ENCODE measurements around the gene XKR7.

The XKR7 gene

DNA sequence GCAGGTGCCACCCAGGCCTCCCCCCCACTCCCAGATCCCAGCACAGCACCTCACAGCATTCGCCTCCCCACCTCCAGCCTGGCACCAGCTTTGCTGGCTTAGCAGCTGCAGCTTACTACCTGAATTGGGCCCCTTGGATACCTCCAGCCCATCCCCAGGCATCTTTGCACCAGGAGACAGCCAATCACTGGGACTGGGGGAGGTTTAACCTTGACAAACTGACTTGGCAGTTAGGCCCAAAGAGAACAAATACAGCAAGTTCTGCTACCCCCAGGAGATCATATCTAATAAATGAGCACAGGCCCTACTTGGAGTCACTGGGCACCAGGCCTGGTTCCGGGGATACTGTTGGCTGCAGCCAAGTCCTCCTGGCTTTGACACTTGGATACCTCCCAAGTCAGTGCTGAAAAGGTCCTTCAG, 24.9 kb upstream of the XKR7 start:
- DNase-seq (ENCODE audit: low spot score) = no peak

DNA sequence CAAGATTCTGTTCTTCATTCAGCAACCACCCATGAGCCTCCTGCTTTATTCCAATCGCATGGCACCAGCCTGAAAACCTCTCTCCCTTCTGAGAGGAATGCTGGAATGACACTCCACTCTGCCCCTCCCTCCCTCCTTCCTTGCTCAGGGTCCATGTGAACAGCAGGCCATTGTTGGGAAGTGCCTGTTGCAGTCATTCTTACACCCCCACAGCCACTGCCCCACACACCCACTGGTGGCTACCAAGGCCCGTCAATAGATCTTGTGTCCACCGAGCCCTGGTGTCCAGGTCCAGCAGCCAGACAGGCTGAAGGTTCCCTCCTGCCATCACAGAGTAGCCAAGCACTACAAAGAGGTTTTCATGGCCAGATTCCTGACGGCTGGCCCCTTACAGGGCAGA, 22.6 kb upstream of the XKR7 start:
- DNase-seq (ENCODE audit: low spot score) = no peak

DNA sequence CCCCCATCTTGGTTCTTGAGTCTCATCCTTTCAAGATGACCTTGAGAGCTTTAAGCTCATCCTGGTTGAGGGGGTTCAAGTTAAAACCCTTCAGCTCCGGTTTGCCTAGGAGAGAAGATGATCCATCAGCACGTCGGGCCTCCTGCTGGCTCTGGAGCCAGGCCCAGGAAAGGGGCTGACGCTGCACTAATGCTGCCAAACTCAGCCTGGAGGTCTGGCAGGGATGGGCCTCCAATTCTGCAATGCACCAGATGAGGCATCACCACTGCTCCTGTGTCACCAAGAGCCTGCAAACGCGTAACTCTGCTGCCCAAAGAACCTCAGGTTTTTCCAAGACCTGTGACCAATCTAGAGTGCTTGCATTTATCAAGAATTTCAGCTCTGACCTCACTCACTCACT, 22.2 kb upstream of the XKR7 start:
- DNase-seq (ENCODE audit: low spot score) = no peak

DNA sequence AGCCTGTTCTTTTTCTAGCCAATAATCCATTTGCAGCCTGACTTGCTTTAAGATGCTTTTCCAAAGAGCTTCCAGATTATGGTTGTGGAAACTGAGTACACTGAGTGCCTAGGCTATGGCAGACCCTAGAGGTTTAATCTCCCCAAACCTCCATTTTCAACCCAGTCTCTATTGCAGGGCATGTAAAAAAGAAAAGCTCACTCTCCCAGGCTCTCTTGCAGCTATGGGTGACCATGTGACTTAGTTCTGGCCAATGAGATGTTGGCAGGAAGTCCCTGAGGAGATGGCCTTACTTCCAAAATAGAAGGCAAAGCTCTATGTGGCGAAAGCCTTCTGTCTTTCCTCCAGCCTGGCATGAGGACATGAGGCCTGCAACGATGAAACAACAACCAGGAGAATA, 19.9 kb upstream of the XKR7 start:
- DNase-seq (ENCODE audit: low spot score) = no peak

DNA sequence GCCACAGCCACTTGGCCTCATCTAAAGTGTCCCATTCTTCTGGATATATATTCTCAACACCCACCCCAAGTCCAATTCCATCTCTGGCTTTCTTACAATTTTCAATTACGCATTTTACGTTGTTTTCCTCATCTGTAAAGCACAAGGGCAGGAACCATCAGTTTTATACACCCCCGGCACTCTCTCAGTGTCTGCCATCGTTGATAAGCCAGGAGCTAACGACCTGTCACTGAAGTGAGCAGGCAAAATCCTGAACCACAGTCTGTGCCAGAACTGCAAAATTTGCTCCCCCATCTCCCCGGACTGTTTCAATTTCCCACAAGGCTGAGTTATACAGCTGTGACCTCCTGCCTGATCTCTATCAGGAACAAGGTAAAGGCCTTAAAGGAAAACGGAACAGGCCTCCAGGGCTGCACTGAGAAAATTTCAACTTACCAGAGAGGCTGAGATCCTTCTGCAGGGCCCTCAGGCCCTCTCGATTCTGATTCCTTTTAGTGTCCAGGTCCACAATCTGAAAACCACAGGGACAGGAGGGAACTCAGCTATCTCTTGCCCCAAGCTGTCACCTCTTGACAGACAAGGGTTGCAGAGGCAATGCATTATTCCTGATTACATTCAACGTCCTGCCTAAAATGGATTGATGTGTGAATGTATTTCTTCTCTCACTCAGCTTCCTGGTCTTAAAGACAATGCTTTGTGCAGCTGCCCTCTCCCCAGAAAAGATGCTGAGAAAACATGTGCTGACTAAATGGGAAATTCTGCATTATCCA, 17.9 kb upstream of the XKR7 start:
- DNase-seq (ENCODE audit: low spot score) = no peak

DNA sequence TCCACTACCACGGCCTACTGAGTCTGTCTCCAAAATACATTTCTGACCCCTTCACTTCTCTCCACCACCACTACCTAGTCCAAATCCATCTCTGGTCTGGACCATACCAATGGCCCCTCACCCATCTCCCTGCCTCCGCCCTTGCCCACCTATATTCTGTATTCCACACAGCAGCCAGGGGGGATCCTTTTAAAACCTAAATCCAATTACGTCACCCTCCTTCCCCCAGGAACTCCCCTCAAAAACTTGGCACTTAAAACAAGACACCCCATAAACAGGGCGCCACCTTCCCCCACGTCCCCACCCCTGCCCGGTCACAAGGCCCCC, 16.8 kb upstream of the XKR7 start:
- no peak for DNase-seq (ENCODE audit: low spot score)

DNA sequence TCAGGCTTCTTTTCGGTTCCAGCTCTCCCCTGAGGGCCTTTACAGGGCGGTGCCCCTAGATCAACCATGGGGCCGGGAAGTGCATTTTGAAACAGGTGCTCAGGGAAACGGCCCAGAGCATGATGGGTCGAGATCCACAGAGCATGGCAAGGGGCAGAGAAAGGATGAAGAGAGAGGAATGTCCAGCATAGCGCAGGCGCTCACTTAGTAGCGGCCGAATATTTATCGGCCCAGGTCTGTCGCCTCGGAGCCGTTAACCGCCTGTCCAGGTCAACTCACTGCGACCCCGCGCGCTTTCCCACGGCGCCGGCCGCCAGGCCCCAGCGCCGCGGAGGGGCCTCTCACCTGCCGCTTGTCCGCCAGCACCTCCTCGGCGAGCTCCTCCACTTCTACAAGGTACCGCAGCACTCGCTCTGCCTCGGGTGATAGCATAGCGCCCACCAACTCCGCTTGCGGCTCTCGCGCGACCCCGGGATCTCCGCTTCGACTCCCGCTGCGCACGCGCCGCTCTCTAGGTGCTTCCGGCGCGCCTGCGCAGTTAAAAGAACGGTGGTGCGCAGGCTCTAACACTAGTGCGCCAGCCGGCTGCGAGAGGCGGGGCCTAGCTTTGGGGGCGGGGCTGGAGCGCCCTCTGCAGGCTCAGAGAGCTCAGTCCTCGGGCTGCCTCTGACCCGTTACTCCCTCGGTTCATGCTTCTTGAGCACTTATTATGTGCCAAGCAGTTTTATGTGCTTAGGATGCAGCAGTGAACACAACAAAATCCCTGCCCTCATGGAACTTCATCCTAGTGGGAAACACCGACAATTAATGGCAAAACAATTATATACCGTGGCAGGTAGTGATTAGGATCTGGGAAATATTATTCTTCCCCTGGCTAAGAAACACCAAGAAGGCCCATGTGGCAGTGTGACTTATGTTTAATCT, 16.2 kb upstream of the XKR7 start, which contains the start of gene PDRG1:
TSS of gene PDRG1 (minus strand) at position 517 of the 924 bp plus-strand sequence. CDS start at position 432, 85 bp downstream.
- DNase-seq (ENCODE audit: low spot score) = peak; percentile 98

DNA sequence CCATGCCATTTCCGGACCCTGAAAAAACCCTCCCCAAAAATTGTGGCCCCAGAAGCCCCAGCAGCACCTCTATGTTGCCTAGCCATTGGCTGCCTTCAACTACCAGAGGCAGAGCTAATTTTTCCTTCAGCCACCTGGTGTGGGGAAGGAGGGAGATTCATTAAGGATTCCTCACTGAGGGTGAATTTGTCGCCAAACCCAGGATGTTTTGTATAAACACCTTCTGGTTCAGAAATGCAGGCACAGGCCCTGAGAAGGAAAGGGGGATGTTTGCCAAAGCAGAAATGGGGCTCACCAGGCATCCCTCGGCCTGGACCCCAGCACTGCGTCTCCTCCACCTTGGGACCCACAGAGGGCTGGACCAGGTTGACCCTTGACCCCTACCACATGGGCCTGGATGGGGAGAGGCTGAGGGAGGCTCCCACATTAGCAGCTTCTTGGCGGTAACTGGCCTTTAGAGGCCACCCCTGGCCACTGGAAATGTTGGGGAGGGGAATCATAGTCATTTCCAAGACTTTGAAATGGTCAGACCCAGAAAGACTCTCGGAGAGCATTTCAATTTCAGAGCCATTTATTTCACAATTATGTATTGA, 14.3 kb upstream of the XKR7 start:
- no peak for DNase-seq (ENCODE audit: low spot score)

DNA sequence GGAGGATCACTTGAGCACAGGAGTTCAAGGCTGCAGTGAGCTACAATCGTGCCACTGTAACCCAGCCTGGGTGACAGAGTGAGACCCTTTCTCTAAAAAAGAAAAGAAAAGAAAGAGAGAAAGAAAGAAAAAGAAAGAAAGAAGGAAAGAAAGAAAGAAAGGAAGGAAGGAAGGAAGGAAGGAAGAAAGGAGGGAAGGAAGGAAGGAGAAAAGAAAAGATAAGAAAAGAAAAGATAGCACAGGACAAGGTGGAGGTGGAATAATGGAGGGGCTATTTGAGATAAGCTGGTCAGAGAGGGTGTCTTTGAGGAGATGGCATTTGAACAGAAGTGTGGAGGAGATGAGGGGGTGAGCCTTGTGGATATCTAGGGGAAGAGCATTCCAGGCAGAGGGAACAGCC, 13.5 kb upstream of the XKR7 start:
- DNase-seq (ENCODE audit: low spot score) = no peak

DNA sequence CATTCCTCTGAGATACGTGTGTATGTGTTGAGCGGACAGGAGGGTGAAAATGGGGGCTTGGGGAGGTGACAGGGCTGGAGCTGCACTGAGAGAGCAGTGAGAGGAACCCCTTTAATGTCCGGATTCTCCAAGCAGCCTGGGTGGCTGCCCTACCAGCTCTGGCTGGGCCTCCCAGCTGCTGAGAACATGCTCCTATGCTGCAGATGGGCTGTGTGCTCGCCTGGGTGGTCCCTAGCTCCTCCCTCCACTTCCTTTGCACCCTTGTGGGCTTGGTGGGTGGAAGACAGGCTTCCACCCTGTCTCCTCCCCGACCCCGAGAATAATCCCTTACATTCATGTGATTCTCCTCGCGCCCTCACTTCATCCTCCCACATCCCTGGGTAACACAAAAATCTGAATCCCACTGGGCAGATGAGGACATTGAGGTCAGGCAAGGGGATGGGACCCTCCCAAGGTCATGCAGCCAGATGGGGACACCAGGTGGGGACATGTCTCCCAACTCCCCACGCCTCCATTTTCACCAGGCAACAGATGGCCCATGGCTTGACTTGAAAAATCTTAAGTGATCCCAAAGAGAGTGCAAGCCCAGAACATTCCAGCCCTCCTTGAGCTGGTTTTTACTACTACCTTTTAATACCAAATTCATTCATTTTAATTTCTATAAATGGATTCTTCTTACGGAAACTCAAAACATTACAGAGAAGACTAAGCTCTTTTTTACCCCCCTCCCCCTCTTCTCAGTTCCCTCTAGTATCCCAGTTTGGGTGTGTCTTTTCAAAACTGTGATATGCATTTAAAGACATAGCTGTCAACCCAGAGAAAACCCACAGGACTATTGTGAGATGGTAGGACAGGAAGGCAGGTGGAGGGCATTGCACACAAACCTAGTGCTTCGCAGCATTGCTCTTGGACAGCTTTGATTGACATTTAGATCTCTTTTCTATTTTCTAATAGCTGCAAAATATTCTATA, 11.1 kb upstream of the XKR7 start:
- no peak for DNase-seq (ENCODE audit: low spot score)

DNA sequence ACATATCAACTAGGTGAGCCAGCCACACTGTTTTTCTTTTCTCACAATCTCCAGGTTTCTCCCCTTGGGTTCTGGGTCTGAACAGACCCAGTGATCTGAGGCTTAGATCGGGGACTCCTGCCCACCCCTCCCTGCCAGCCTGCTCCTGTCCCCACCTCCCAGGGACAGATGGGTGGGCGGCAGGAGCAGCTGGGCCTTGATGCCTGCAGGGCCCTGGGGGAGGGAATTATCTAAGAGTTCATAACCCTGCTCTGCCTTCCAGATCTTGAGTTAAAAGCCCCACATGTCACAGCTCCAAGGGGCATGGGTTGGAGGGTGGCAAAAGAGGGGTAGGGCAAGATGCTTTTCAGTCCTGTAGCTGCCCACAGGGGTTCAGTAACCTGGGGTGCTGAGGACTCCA, 5.2 kb upstream of the XKR7 start:
- no peak for DNase-seq (ENCODE audit: low spot score)

DNA sequence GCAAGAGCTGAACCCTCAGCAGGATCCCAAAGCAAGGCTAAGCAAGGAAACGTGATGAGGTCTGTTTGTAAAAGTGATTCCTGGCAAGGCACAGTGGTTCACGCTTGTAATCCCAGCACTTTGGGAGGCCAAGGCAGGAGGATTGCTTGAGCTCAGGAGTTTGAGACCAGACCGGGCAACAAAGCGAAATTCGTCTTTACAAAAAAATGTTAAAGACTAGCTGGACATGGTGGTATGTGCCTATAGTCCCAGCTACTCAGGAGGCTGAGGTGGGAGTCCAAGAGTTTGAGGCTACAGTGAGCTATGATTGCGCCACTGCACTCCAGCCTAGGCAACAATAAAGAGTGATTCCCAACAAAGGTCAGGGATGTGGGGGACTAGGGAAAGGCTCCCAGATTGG, 4.1 kb upstream of the XKR7 start:
- DNase-seq (ENCODE audit: low spot score) = no peak

DNA sequence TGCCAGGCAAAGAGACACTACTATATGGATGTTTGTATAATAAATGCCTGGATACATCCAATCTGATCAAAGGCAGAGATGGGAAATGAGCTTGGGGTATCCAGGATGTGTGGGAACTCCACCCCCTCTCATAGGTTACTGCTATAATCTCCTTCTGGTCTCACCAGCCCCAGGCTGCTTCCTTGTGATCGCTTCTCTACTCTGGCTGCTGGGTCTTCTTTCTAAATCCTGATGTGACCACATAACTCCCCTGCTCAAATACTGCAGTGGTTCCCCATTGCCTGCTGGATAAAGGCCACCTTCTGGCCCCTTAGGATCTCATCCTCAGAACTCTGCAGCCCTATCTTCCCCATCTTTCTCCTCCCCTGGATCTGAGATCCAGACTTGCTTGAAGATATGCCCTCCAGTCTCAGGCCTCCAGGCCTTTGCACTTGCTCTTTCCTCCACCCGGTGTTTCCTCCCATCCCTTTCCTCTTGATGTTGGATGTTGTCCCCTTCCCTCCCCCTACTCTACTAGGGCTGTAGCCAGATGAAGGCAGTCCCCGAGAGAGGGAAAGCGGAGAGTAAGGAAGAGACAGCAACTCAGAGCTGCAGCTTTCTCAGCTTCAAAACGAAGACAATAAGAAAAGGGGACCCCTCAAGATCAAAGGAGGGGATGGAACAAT, 828 bp upstream of the XKR7 start:
- DNase-seq (ENCODE audit: low spot score) = no peak

DNA sequence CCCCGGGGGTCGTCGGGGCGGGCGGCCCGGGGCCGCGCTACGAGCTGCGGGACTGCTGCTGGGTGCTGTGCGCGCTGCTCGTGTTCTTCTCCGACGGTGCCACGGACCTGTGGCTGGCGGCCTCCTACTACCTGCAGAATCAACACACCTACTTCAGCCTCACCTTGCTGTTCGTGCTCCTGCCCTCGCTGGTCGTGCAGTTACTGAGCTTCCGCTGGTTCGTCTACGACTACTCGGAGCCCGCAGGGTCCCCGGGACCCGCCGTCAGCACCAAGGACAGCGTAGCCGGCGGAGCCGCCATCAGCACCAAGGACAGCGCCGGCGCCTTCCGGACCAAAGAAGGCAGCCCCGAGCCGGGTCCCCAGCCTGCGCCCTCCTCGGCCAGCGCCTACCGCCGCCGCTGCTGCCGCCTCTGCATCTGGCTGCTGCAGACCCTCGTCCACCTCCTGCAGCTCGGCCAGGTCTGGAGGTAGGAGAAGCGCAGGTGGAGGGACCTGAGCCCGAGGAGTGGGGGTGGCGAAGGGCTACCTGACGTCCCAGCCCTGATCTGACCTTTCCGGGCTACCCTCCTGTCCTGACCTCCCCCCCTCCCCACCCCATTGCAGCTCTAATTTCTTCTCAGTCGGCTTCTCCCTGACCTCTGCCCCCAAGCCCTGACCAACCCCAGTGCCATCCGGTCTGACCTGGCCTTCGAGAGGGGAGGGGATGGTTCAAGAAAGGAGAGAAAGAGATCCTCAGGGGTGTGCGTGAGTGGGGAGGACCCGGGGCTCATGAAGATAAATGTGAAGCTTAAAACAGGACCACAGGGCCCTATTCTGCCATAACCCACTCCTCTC, 558 bp downstream of the XKR7 start:
- DNase-seq (ENCODE audit: low spot score) = peak; percentile 92

DNA sequence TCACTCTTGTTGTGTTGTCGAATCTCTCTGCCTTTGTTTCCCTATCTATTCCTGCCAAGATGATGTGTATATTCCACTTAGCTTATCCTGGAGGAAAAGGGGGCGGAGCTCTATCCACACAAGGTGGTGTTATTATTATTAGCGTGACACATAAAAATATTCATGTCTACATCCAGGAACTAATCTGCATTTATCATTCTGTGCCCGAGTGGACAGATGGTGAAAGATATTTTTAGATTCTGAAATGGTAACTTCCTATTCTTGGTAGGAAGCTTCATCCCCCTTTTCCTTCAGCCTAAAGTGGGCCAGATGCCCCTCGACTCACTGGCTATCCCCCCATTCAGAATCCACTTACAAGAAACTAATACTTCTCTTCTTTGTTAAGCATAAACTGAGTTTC, 2.0 kb downstream of the XKR7 start:
- DNase-seq (ENCODE audit: low spot score) = no peak

DNA sequence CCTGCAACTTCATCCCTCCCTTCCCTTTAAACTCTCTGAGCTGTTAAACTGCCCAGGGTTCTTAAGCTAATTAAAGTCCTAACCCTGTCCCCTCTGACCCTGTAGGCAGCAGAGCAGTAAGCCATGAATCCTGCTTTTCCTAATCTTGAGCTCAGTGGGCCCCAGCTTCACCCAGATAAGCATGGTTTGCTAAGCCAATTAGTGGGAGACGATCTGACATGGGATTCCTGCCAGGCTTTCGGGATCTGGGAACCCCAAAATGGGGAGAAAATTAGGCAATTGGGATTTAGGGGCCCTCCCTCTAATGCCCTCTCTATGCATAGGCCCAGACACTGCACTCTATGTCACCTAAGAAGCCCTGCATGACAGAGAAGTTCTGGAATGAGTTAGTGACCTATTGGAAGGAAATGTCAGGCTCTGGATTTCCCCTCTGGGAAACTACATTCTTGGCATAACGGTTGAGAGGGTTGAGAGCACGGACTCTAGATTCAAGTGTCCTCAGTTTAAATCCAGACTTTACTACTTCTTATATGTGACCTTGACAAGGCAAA, 4.6 kb downstream of the XKR7 start:
- no peak for DNase-seq (ENCODE audit: low spot score)

DNA sequence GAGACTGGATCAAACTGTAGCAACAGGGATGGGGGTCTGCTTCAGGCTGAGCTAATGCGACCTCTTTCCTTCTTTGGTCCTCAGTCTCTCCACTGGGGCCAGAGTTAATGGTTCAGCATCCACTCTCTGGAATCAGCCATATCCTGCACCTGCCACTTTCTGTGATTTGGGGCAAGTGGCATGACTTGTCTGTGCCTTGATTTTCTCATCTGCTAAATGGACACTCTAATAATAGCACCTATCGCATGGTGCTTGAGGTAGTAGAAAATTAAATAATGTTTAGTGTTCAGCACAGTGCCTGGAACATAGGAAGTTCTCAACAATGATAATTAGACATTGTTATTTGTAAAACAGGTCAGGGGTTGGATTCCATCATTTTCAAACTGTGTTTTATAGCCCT, 6.3 kb downstream of the XKR7 start:
- no peak for DNase-seq (ENCODE audit: low spot score)

DNA sequence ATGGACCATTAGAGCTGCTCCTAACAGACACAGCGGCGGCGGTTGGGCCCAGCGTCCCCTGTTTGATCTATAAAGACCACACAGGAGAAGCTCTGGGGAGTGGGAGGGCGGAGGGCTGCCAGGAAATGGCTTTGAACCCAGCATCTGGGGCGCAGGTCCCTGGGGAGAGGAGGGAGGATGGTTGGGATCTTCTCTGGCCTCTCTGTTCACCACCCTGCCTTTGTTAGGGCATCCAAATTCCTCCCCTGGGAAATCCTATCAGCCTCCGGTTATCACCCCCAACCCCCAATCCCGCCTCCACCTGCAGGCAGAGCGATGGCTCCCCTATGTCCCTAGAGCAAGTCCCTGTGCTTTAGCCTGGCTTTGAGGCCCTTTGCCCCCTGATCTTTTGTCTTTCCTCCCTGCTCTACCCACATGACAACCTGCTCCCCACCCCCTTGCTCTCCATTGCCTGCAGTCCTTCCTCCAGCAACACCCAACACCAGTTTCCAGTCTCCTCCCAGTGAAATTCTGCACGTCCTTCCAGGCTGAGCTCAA, 7.1 kb downstream of the XKR7 start:
- DNase-seq (ENCODE audit: low spot score) = no peak

DNA sequence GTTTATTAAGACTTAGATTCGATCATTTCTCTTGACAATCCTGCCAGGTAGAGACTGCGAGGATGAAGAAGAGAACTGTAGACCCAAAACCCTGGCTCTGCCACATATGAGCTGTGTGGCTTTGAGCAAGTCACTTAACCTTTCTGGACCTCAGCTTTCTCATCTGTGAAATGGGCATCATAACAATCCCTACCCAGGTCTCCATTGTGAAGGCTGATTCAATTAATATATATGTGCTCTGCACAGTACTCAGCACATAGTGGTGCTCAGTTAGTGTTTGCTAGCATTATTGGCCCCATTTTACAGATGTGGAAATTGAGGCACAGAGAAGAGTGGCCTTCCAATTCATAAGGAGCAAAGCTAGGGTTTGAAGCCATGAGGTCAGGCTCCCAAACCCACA, 7.9 kb downstream of the XKR7 start:
- no peak for DNase-seq (ENCODE audit: low spot score)

DNA sequence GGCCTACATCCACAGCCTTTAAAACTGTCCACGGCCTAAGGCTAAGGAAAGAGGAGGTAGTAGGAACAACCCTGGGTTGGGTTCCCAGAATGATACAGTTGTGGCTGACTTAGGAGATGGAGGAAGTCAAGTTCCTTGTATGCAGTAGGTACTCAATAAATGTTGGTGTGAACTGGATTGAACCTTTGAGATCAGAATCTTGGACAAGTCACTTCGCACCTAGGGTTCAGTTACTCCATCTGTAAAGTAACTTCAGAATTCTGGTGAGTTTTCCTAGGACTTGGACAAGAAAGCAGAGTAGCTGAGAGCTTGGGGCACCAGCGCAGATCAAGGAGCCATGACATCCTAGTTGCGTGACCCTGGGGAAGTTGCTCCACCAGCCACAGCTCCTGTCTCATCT, 9.1 kb downstream of the XKR7 start:
- no peak for DNase-seq (ENCODE audit: low spot score)
